CD14-positive monocyte (primary cell): ENCODE data around the gene DDX51. TPM values are rescaled to one million over a fixed set of nuclear protein-coding genes. Genes with fewer than 3 reads are reported as not detected.
"Not testable (repeated sequence)": the region's sequence is repeated elsewhere in the genome, so short reads cannot be mapped to it uniquely, and the experiment has no call there.

Source experiments
- DNase-seq, 3 donors: peaks; one replicate each; pipeline ENCODE4 v3.0.0-alpha.2; 2011 to 2022
- H2AFZ ChIP-seq: 2 replicates; pipeline ENCODE4 v1.6.0; 2012; ENCODE audit warnings: mild to moderate bottlenecking, low read depth, low read length, inconsistent platforms; ENCODE audit not compliant: insufficient read depth, poor library complexity, severe bottlenecking
- H3K27ac ChIP-seq, 2 donors: 1 replicate in 1 of 2; 2 replicates in 1 of 2; pipeline ENCODE4 v1.5.1; 2012 to 2013; ENCODE audit warnings: low read length in 2 of 2, control low read depth in 1 of 2, inconsistent platforms in 1 of 2, low read depth in 1 of 2, mild to moderate bottlenecking in 1 of 2
- H3K27me3 ChIP-seq, 2 donors: one replicate each; pipeline versions ENCODE4 v1.6.0 to v1.6.1; 2011 to 2013; ENCODE audit warnings: low read length in 2 of 2; ENCODE audit not compliant: control insufficient read depth in 2 of 2, insufficient read depth in 2 of 2
- H3K36me3 ChIP-seq, 2 donors: replicated peaks in 1 of 2; 1 replicate in 1 of 2; 2 replicates in 1 of 2; pipeline versions ENCODE4 v1.5.1 to v1.6.1; 2012 to 2013; ENCODE audit warnings: low read length in 2 of 2, control low read depth in 1 of 2, inconsistent platforms in 1 of 2, mild to moderate bottlenecking in 1 of 2; ENCODE audit not compliant: insufficient read depth in 2 of 2, control insufficient read depth in 1 of 2
- H3K4me1 ChIP-seq, 2 donors: 1 replicate in 1 of 2; 2 replicates in 1 of 2; pipeline versions ENCODE4 v1.5.1 to v1.6.1; 2012 to 2013; ENCODE audit warnings: low read length in 2 of 2, control low read depth in 1 of 2, inconsistent platforms in 1 of 2, mild to moderate bottlenecking in 1 of 2, moderate library complexity in 1 of 2; ENCODE audit not compliant: insufficient read depth in 2 of 2, control insufficient read depth in 1 of 2
- H3K4me2 ChIP-seq: replicated peaks from 2 replicates; pipeline ENCODE3; 2012; ENCODE audit warnings: low read length, moderate library complexity, mild to moderate bottlenecking; ENCODE audit not compliant: poor library complexity, severe bottlenecking; ENCODE audit errors: extremely low read depth
- H3K4me3 ChIP-seq, 3 experiments: fragments of 200-600 bp in 1 of 3; sonication (generic) in 1 of 3; replicated peaks in 1 of 3; 1 replicate in 2 of 3; 2 replicates in 1 of 3; pipeline ENCODE4 v1.5.1; 2011 to 2013; ENCODE audit warnings: low read length in 3 of 3, mild to moderate bottlenecking in 3 of 3, control low read depth in 2 of 3, low read depth in 2 of 3, inconsistent platforms in 1 of 3, moderate library complexity in 1 of 3
- H3K79me2 ChIP-seq: 2 replicates; pipeline ENCODE4 v1.6.0; 2012; ENCODE audit warnings: mild to moderate bottlenecking, control low read depth, inconsistent platforms, low read length, moderate library complexity; ENCODE audit not compliant: insufficient read depth
- H3K9ac ChIP-seq: 2 replicates; pipeline ENCODE4 v1.6.0; 2017; ENCODE audit warnings: low read length, mild to moderate bottlenecking; ENCODE audit not compliant: insufficient read depth, poor library complexity, severe bottlenecking
- H3K9me3 ChIP-seq, 2 donors: replicated peaks in 1 of 2; 1 replicate in 1 of 2; 2 replicates in 1 of 2; pipeline versions ENCODE4 v1.5.1 to v1.6.1; 2012 to 2013; ENCODE audit warnings: low read length in 2 of 2, control low read depth in 1 of 2; ENCODE audit not compliant: control insufficient read depth in 1 of 2, insufficient read depth in 1 of 2
- H4K20me1 ChIP-seq: 2 replicates; pipeline ENCODE4 v1.6.0; 2012; ENCODE audit warnings: mild to moderate bottlenecking, low read length, control low read depth, moderate library complexity; ENCODE audit not compliant: insufficient read depth
- H3K27ac Mint-ChIP-seq, 7 donors: one replicate each; pipeline ENCODE4 v1.8.0; 2020; ENCODE audit warnings: mild to moderate bottlenecking in 7 of 7, mixed read lengths in 7 of 7, moderate library complexity in 6 of 7, inconsistent platforms in 2 of 7
- H3K27me3 Mint-ChIP-seq, 3 donors: one replicate each; pipeline ENCODE4 v1.8.0; 2021 to 2022; ENCODE audit warnings: low read depth in 3 of 3, mild to moderate bottlenecking in 3 of 3, mixed read lengths in 3 of 3, moderate library complexity in 3 of 3, inconsistent platforms in 1 of 3
- H3K36me3 Mint-ChIP-seq, 2 donors: one replicate each; pipeline ENCODE4 v1.8.0; 2020; ENCODE audit warnings: mixed read lengths in 2 of 2, inconsistent platforms in 1 of 2, mild to moderate bottlenecking in 1 of 2
- H3K4me1 Mint-ChIP-seq: one replicate; pipeline ENCODE4 v1.8.0; 2020; ENCODE audit warnings: mild to moderate bottlenecking, mixed read lengths
- H3K4me3 Mint-ChIP-seq, 2 donors: one replicate each; pipeline ENCODE4 v1.8.0; 2020; ENCODE audit warnings: mild to moderate bottlenecking in 2 of 2, mixed read lengths in 2 of 2, moderate library complexity in 1 of 2
- H3K9me3 Mint-ChIP-seq, 7 donors: one replicate each; pipeline ENCODE4 v1.8.0; 2020 to 2022; ENCODE audit warnings: mixed read lengths in 7 of 7, mild to moderate bottlenecking in 6 of 7, moderate library complexity in 6 of 7, inconsistent platforms in 2 of 7
- WGBS: methylation state at CpG from one replicate; pipeline ENCODE4 v1.1.5; 2013; ENCODE audit warnings: missing lambda C conversion rate; ENCODE audit not compliant: insufficient coverage; 5-methylcytosine and 5-hydroxymethylcytosine counted together
- intact Hi-C, 2 donors: fragments of 100-400 bp; cut with micrococcal nuclease; formaldehyde crosslinking; loops; one replicate each; pipeline versions ENCODE4 v1.15.0 to v1.15.1; 2023
- polyA plus RNA-seq, 3 donors: library from polyadenylated mRNA; depleted of rRNA in 1 of 3; unstranded in 2 of 3; stranded (reverse) in 1 of 3; fragments of 300-500 nt in 2 of 3; fragments of >200 nt in 1 of 3; fragmentation: Illumina TruSeq in 2 of 3; gene quantifications; 1 replicate in 2 of 3; 2 replicates in 1 of 3; pipeline ENCODE4 v1.2.3, GENCODE V29; 2012 to 2021
- TF ChIP-seq, protein P1 (sequence below): fragments of 200-600 bp; IDR thresholded peaks from one replicate; pipeline ENCODE4 v1.8.0; 2022; ENCODE audit warnings: antibody characterized with exemption, mild to moderate bottlenecking

The DDX51 gene
- polyA plus RNA-seq, 3 donors = 1.7 to 24.9 (median 2.7) TPM

DNA sequence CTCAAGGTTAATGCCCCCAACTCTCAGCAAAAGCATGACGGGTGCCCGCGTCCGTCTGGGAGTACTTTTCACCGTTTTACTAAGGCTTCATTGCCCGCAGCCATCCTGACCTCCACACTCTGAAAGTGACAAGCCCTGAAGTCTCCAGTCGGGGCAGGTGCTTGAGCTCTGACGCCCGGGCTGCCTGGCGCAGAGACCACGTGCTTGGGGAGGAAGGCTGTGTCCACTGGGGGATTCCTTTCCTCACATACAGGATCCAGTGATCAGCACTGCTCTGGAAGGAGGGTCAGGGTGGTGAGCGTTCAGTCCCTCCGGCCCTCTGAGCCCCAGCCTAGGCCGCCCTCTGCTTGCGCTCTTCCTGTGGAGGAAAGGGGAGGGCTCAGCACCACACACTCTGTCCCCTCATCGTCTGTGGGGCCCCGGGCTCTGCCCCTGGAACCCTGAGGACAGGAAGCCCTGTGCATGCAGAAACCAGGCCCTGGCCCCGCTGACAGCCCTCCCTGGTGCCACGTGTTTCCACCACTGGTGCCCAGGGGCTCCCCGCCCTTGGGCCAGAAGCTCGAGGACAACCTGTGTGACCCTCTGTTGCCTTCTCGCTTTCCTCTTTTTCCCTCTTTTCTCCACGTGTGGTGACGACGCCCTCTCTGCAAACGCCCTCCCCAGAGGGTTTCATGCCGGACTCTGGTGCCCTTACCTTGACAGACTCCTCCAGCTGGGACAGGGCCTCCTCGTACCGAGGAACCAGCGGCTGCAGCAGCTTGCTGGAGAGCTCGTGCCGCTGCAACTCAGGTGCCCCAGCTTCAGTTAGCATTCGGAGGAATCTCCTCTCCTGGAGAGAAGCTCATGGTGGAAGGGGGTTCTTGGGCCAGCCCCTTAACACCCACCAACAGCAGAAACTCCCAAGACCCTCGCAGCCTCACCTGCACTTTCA, 4.9 kb downstream of the DDX51 start:
- Histone ChIP-seq H3K27me3 (no peaks in the 10 kb centered on the region), H3K4me3 (no peak overlapping the region), H3K4me2 (no peak overlapping the region), H3K9me3 (no peaks in the 10 kb centered on the region), H3K79me2 (peaks cover 6% of the 10 kb centered on the region), H3K36me3 (peaks cover 32 to 40% of the 10 kb centered on the region in 2 donors), H3K4me1 (peaks cover 6 to 12% of the 10 kb centered on the region in 2 donors), H3K27ac (no peak overlapping the region), H4K20me1 (no peaks in the 10 kb centered on the region), H2AFZ (no peak overlapping the region), H3K9ac (no peak overlapping the region)
- DNase-seq = peak in 1 of 3 donors; percentile 3
- intact Hi-C loops = no loop called here
- Mint-ChIP-seq H3K27me3 (peaks cover 0 to 3% (median 0%) of the 10 kb centered on the region in 3 donors), H3K27ac (no peak overlapping the region), H3K4me3 (peak overlapping the region in 1 of 2 donors; percentile 24), H3K9me3 (peaks cover 0 to 6% (median 0%) of the 10 kb centered on the region in 7 donors), H3K4me1 (peaks cover 9% of the 10 kb centered on the region), H3K36me3 (peaks cover 34 to 47% of the 10 kb centered on the region in 2 donors)
- WGBS = 95% methylated on average over 20 of the region's 34 CpGs
- TF ChIP-seq, protein P1, sequence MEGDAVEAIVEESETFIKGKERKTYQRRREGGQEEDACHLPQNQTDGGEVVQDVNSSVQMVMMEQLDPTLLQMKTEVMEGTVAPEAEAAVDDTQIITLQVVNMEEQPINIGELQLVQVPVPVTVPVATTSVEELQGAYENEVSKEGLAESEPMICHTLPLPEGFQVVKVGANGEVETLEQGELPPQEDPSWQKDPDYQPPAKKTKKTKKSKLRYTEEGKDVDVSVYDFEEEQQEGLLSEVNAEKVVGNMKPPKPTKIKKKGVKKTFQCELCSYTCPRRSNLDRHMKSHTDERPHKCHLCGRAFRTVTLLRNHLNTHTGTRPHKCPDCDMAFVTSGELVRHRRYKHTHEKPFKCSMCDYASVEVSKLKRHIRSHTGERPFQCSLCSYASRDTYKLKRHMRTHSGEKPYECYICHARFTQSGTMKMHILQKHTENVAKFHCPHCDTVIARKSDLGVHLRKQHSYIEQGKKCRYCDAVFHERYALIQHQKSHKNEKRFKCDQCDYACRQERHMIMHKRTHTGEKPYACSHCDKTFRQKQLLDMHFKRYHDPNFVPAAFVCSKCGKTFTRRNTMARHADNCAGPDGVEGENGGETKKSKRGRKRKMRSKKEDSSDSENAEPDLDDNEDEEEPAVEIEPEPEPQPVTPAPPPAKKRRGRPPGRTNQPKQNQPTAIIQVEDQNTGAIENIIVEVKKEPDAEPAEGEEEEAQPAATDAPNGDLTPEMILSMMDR = no peak

DNA sequence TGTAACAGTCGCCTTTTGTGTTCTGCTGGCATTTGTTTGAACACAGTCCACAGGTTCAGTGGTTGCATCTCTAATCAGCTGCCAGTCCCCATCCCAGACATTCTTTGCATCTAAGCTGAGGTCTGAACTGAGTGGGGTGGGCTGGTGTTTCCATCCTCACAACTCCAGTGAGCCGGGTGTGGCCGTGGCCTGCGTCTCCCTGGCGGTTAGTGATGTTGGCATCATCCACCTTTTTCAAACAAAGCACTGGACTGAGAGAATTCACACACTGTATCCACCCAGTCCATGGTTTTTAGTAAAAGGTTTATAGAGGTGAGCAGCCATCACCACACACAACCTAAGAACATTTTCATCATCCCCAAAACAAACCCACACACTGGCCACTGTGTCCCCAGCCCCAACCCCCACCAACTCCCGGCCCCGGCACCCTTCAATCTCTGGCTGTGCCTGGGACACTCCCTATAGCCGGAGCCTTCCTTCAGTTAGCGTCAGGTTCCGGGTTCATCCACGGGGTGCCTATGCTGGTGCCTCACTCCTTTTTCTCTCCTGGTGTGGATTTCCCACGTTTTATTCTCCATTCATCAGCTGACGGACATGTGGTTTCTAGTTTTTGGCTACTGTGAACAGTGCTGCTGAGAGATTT, 6.5 kb downstream of the DDX51 start:
- Mint-ChIP-seq H3K4me3 (peak overlapping the region in 1 of 2 donors; percentile 1), H3K27me3 (peaks cover 0 to 2% (median 0%) of the 10 kb centered on the region in 3 donors), H3K36me3 (peaks cover 34 to 47% of the 10 kb centered on the region in 2 donors), H3K4me1 (peaks cover under 1% of the 10 kb centered on the region), H3K27ac (peak overlapping the region in 2 of 7 donors; percentile 56 to 75), H3K9me3 (peaks cover 0 to 6% (median 0%) of the 10 kb centered on the region in 7 donors)
- intact Hi-C loops = no loop called here
- 96% methylated on average over 7 of the region's 13 CpGs for WGBS
- Histone ChIP-seq H3K4me3 (no peak overlapping the region), H3K9me3 (no peaks in the 10 kb centered on the region), H4K20me1 (no peaks in the 10 kb centered on the region), H3K36me3 (peaks cover 32 to 40% of the 10 kb centered on the region in 2 donors), H3K9ac (no peak overlapping the region), H3K4me2 (no peak overlapping the region), H3K27ac (no peak overlapping the region), H3K27me3 (no peaks in the 10 kb centered on the region), H2AFZ (no peak overlapping the region), H3K4me1 (peaks cover 0 to under 1% of the 10 kb centered on the region in 2 donors), H3K79me2 (no peaks in the 10 kb centered on the region)
- TF ChIP-seq, protein P1 = no peak
- no peak for DNase-seq

DNA sequence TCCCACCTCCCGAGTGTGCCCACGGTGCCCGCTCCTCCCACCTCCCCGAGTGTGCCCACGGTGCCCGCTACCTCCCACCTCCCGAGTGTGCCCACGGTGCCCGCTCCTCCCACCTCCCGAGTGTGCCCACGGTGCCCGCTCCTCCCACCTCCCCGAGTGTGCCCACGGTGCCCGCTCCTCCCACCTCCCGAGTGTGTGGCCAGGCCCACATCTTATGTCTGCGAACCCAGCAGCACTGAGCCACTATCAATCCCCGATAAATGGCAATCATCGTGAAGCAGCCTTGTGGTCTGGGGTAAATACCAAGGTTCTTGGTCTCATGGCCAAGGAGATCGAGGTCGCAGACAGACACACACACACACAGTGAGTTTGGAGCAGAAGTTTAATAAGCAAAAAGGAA, 7.9 kb downstream of the DDX51 start:
- H2AFZ ChIP-seq, H3K4me3 Mint-ChIP-seq, H3K27me3 ChIP-seq, H3K4me3 ChIP-seq, H3K4me2 ChIP-seq, H3K4me1 ChIP-seq, H3K27me3 Mint-ChIP-seq, H3K9ac ChIP-seq, H3K27ac Mint-ChIP-seq, H4K20me1 ChIP-seq, H3K9me3 Mint-ChIP-seq, H3K79me2 ChIP-seq, DNase-seq, intact Hi-C loops, H3K9me3 ChIP-seq, H3K4me1 Mint-ChIP-seq, H3K27ac ChIP-seq: not testable (repeated sequence)
- peaks cover 23 to 26% of the 10 kb centered on the region in 2 donors for H3K36me3 ChIP-seq
- WGBS = 86% methylated on average over 10 of the region's 21 CpGs
- peaks cover 24 to 33% of the 10 kb centered on the region in 2 donors for H3K36me3 Mint-ChIP-seq
